Sigmoid colon (tissue), 3 donors: ENCODE data around the gene NBEAL1.

Experiments used
- POLR2A ChIP-seq, 2 donors: fragments of 450-650 bp; IDR thresholded peaks; one replicate each; pipeline ENCODE4 v1.6.1; 2016; ENCODE audit warnings: antibody characterized with exemption in 2 of 2, mild to moderate bottlenecking in 2 of 2, moderate library complexity in 2 of 2
- TF ChIP-seq, protein P1 (sequence below), 4 experiments: fragments of 450-650 bp in 3 of 4; fragments of 200-600 bp in 1 of 4; IDR thresholded peaks; one replicate each; pipeline ENCODE4 v1.5.1; 2016 to 2019; ENCODE audit warnings: antibody characterized with exemption in 4 of 4, mild to moderate bottlenecking in 3 of 4, moderate library complexity in 2 of 4

DNA sequence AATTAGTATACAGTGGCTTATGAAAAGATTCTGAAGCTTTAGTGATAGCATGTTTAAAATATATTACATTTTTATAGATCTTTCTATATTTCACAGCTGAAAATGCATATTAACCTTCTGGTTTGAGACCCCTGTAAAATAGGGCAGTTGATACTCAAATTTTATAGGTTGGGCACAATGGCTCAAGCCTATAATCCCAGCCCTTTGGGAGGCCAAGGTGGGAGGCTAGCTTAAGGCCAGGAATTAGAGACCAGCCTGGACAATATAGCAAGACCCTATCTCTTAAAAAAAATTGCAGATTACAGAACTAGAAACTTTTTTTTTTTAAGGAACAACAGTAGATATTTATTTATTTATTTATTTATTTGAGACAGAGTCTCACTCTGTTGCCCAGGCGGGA lies 31.2 kb downstream of the NBEAL1 start:
- TF ChIP-seq, protein P1, sequence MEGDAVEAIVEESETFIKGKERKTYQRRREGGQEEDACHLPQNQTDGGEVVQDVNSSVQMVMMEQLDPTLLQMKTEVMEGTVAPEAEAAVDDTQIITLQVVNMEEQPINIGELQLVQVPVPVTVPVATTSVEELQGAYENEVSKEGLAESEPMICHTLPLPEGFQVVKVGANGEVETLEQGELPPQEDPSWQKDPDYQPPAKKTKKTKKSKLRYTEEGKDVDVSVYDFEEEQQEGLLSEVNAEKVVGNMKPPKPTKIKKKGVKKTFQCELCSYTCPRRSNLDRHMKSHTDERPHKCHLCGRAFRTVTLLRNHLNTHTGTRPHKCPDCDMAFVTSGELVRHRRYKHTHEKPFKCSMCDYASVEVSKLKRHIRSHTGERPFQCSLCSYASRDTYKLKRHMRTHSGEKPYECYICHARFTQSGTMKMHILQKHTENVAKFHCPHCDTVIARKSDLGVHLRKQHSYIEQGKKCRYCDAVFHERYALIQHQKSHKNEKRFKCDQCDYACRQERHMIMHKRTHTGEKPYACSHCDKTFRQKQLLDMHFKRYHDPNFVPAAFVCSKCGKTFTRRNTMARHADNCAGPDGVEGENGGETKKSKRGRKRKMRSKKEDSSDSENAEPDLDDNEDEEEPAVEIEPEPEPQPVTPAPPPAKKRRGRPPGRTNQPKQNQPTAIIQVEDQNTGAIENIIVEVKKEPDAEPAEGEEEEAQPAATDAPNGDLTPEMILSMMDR (IDR thresholded peaks at IDR 0.05), result no peak
- TF ChIP-seq POLR2A (IDR thresholded peaks at IDR 0.05), result no peak
